Caco-2 (cell line): ENCODE measurements around the gene NOL9. TPM values are rescaled to one million over a fixed set of nuclear protein-coding genes. Genes with fewer than 3 reads are reported as not detected.

ENCODE experiments used
- BruUV-seq: library from RNA; stranded (reverse); fragments of 400-500 nt; replicated peaks from 2 replicates; lab custom pipeline; 2021; lab: Mats Ljungman, UMichigan
- CTCF ChIA-PET: fragments of 300-600 bp; sonication (Branson Sonifier 250); formaldehyde crosslinking; loops from one replicate; lab custom pipeline; 2022; ENCODE audit warnings: antibody characterized with exemption; lab: Charles Lee
- POLR2A ChIA-PET: fragments of 300-600 bp; sonication (Branson Sonifier 250); formaldehyde crosslinking; loops from one replicate; lab custom pipeline; 2022; ENCODE audit warnings: antibody characterized with exemption; lab: Charles Lee
- DNase-seq, 2 experiments: peaks; one replicate each; pipeline versions ENCODE4 v3.0.0 to v3.0.0-alpha.2; 2020 to 2022
- H3K27me3 ChIP-seq: replicated peaks from 2 replicates; pipeline ENCODE4 v1.6.0; 2011; ENCODE audit warnings: low read length; ENCODE audit not compliant: control insufficient read depth, insufficient read depth
- H3K36me3 ChIP-seq: 2 replicates; pipeline ENCODE4 v1.5.1; 2011; ENCODE audit warnings: low read length; ENCODE audit not compliant: control insufficient read depth, insufficient read depth
- H3K4me1 ChIP-seq: fragments of 250-450 bp; sonication (Bioruptor Pico); 2 replicates; pipeline ENCODE4 v1.5.1; 2020; ENCODE audit warnings: mild to moderate bottlenecking
- H3K4me3 ChIP-seq: 2 replicates; pipeline ENCODE4 v1.5.1; 2011; ENCODE audit warnings: low read depth, mild to moderate bottlenecking, control low read depth, low read length
- H3K9me3 ChIP-seq: fragments of 250-450 bp; sonication (Bioruptor Pico); 2 replicates; pipeline ENCODE4 v1.5.1; 2020; ENCODE audit warnings: mild to moderate bottlenecking, moderate library complexity
- H3K27ac Mint-ChIP-seq: one replicate; pipeline ENCODE4 v1.8.0; 2022; ENCODE audit warnings: mixed read lengths; ENCODE audit not compliant: unreplicated experiment
- H3K27me3 Mint-ChIP-seq: one replicate; pipeline ENCODE4 v1.8.0; 2022; ENCODE audit warnings: mixed read lengths; ENCODE audit not compliant: insufficient read depth, unreplicated experiment
- H3K36me3 Mint-ChIP-seq: one replicate; pipeline ENCODE4 v1.8.0; 2022; ENCODE audit warnings: mild to moderate bottlenecking, mixed read lengths; ENCODE audit not compliant: insufficient read depth, unreplicated experiment
- H3K4me1 Mint-ChIP-seq: one replicate; pipeline ENCODE4 v1.8.0; 2022; ENCODE audit warnings: low read depth, mixed read lengths; ENCODE audit not compliant: unreplicated experiment
- H3K4me3 Mint-ChIP-seq: one replicate; pipeline ENCODE4 v1.8.0; 2022; ENCODE audit warnings: mild to moderate bottlenecking, moderate library complexity, mixed read lengths; ENCODE audit not compliant: unreplicated experiment
- H3K9me3 Mint-ChIP-seq: one replicate; pipeline ENCODE4 v1.8.0; 2022; ENCODE audit warnings: mixed read lengths; ENCODE audit not compliant: unreplicated experiment
- CTCF ChIP-seq, 2 experiments: fragments of 200-600 bp in 1 of 2; IDR thresholded peaks; 1 replicate in 1 of 2; 2 replicates in 1 of 2; pipeline versions ENCODE4 v1.5.1 to v1.8.0; 2011 to 2022; ENCODE audit warnings: antibody characterized with exemption in 1 of 2, control low read depth in 1 of 2, inconsistent platforms in 1 of 2, low read depth in 1 of 2, low read length in 1 of 2, mild to moderate bottlenecking in 1 of 2, moderate library complexity in 1 of 2; ENCODE audit not compliant: insufficient read depth in 1 of 2, severe bottlenecking in 1 of 2, unreplicated experiment in 1 of 2
- intact Hi-C: fragments of 100-400 bp; cut with micrococcal nuclease; formaldehyde crosslinking; loops from one replicate; pipeline ENCODE4 v1.10.0; 2022; ENCODE audit not compliant: unreplicated experiment
- total RNA-seq: library from RNA; stranded (reverse); gene quantifications from 2 replicates; pipeline ENCODE4 v1.2.3, GENCODE V29; 2022

NOL9 gene
- total RNA-seq, 1 experiment from 2014 or later = 33.6 TPM

- intact Hi-C loops = no loop called here
- Mint-ChIP-seq H3K9me3 (no peaks in the 10 kb centered on the region), H3K27ac (no peak overlapping the region), H3K4me1 (peaks cover 8% of the 10 kb centered on the region), H3K36me3 (peaks cover 15% of the 10 kb centered on the region), H3K4me3 (no peak overlapping the region), H3K27me3 (no peaks in the 10 kb centered on the region)
- Histone ChIP-seq H3K4me1 (peaks cover 42% of the 10 kb centered on the region), H3K4me3 (no peak overlapping the region), H3K9me3 (no peaks in the 10 kb centered on the region), H3K27me3 (no peaks in the 10 kb centered on the region), H3K36me3 (peaks cover 2% of the 10 kb centered on the region; the same call in 1 of the 2 replicates)
- POLR2A ChIA-PET = no interaction called here
- peak; percentile 34 to 67 for DNase-seq
- CTCF ChIA-PET = interaction anchor here (0.7 to 2.0 kb wide), 3 partner anchors 36 to 361 kb away, joined by 3 to 7 read pairs (median 5); no protein-coding TSS in a partner anchor
- BruUV-seq = no TSS peak
- TF ChIP-seq CTCF (IDR thresholded peaks at IDR 0.05; ENCODE audit: insufficient read depth in 1 of 2, low read depth in 1 of 2, low read length in 1 of 2, severe bottlenecking in 1 of 2, unreplicated experiment in 1 of 2) = no peak
Measured at GRCh38 chr1:6473974-6474814, 80.1 kb downstream of the NOL9 start.

- H3K36me3 ChIP-seq = peaks cover 4% of the 10 kb centered on the region
- no peak overlapping the region for H3K27ac Mint-ChIP-seq
Measured at GRCh38 chr1:6473156-6473555, 81.2 kb downstream of the NOL9 start.

More at GRCh38 chr1:6473156-6473555, 81.2 kb downstream of the NOL9 start:
- Histone ChIP-seq H3K9me3 (no peaks in the 10 kb centered on the region), H3K4me1 (peaks cover 42% of the 10 kb centered on the region), H3K4me3 (no peak overlapping the region), H3K27me3 (no peaks in the 10 kb centered on the region)
- Mint-ChIP-seq H3K9me3 (no peaks in the 10 kb centered on the region), H3K36me3 (peaks cover 15% of the 10 kb centered on the region), H3K27me3 (no peaks in the 10 kb centered on the region), H3K4me1 (peaks cover 8% of the 10 kb centered on the region), H3K4me3 (no peak overlapping the region)
- BruUV-seq = no TSS peak
- ChIA-PET CTCF (interaction anchor here (0.7 to 2.0 kb wide), 2 partner anchors 10 to 35 kb away, joined by 3 to 7 read pairs; no protein-coding TSS in a partner anchor), POLR2A (no interaction called here)
- intact Hi-C loops = no loop called here
- DNase-seq = no peak
- TF ChIP-seq CTCF (IDR thresholded peaks at IDR 0.05; ENCODE audit: insufficient read depth in 1 of 2, low read depth in 1 of 2, low read length in 1 of 2, severe bottlenecking in 1 of 2, unreplicated experiment in 1 of 2) = no peak
